HCT116 (cell line): Measurements from ENCODE around the gene GSC. TPM values are rescaled to one million over a fixed set of nuclear protein-coding genes. Genes with fewer than 3 reads are reported as not detected.

Experiments
- ATAC-seq: fragments of 200-7000 bp; cut with Tn5 transposase; 2 replicates; pipeline ENCODE4 v1.9.1; 2020; ENCODE audit warnings: mild to moderate bottlenecking, moderate library complexity
- BruUV-seq: library from RNA; stranded (reverse); fragments of 400-500 nt; replicated peaks from 2 replicates; lab custom pipeline; 2021; lab: Mats Ljungman, UMichigan
- CTCF ChIA-PET: fragments of 300-600 bp; sonication (Branson Sonifier 250); formaldehyde crosslinking; loops from one replicate; lab custom pipeline; 2021; ENCODE audit warnings: antibody characterized with exemption; lab: Charles Lee
- POLR2A ChIA-PET: fragments of 300-600, 350-600 bp; sonication (Branson Sonifier 250); formaldehyde crosslinking; loops from one replicate; lab custom pipeline; 2021; ENCODE audit warnings: antibody characterized with exemption; lab: Charles Lee
- RAD21 ChIA-PET, 2 experiments: fragments of 300-600 bp; sonication (Branson Sonifier 250); formaldehyde crosslinking; loops; one replicate each; lab custom pipeline; 2023; ENCODE audit warnings: low total read pairs in 2 of 2; ENCODE audit not compliant: uncharacterized antibody in 2 of 2, unreplicated experiment in 2 of 2, low non-redundant PET in 1 of 2; lab: Charles Lee
- DNase-seq: peaks from one replicate; pipeline ENCODE4 v3.0.0-alpha.2; 2010; ENCODE audit warnings: low read depth, low spot score
- H2AFZ ChIP-seq: fragments of 200-600 bp; shearing (Covaris generic), sonication (generic); 2 replicates; pipeline ENCODE4 v1.6.1; 2017; ENCODE audit warnings: low read depth, mixed run types, mixed read lengths, antibody characterized with exemption, low read length; ENCODE audit not compliant: poor library complexity, severe bottlenecking
- H3K27ac ChIP-seq: 2 replicates; pipeline ENCODE4 v1.5.1; 2012; ENCODE audit warnings: low read depth, low read length
- H3K27me3 ChIP-seq: fragments of 200-600 bp; sonication (generic); 2 replicates; pipeline ENCODE4 v1.6.1; 2016; ENCODE audit warnings: mixed run types, low read length, mixed read lengths; ENCODE audit not compliant: insufficient read depth
- H3K36me3 ChIP-seq, 2 experiments: fragments of 200-500 bp in 1 of 2; fragments of 200-600 bp in 1 of 2; sonication (Bioruptor generic) in 1 of 2; sonication (generic) in 1 of 2; 2 replicates each; pipeline versions ENCODE4 v1.5.1 to v1.6.1; 2014 to 2016; ENCODE audit warnings: low read length in 2 of 2, inconsistent platforms in 1 of 2, mixed read lengths in 1 of 2, mixed run types in 1 of 2; ENCODE audit not compliant: insufficient read depth in 2 of 2, control insufficient read depth in 1 of 2
- H3K4me1 ChIP-seq, 2 experiments: fragments of 200-600 bp in 1 of 2; sonication (generic) in 1 of 2; 2 replicates each; pipeline versions ENCODE4 v1.5.1 to v1.6.1; 2012 to 2017; ENCODE audit warnings: low read length in 2 of 2, inconsistent platforms in 1 of 2, mild to moderate bottlenecking in 1 of 2, mixed read lengths in 1 of 2, mixed run types in 1 of 2, moderate library complexity in 1 of 2; ENCODE audit not compliant: insufficient read depth in 2 of 2, control insufficient read depth in 1 of 2
- H3K4me2 ChIP-seq: fragments of 200-600 bp; sonication (generic); 2 replicates; pipeline ENCODE4 v1.6.1; 2017; ENCODE audit warnings: mixed run types, low read length, mixed read lengths
- H3K4me3 ChIP-seq, 2 experiments: fragments of 200-600 bp in 1 of 2; sonication (generic) in 1 of 2; replicated peaks in 1 of 2; 2 replicates each; pipeline ENCODE4 v1.5.1; 2011 to 2016; ENCODE audit warnings: low read length in 2 of 2, control low read depth in 1 of 2, low read depth in 1 of 2, mild to moderate bottlenecking in 1 of 2, mixed read lengths in 1 of 2, mixed run types in 1 of 2
- H3K79me2 ChIP-seq: fragments of 200-600 bp; sonication (generic); 2 replicates; pipeline ENCODE4 v1.6.1; 2017; ENCODE audit warnings: mild to moderate bottlenecking, mixed run types, low read length, moderate library complexity, mixed read lengths; ENCODE audit not compliant: insufficient read depth
- H3K9ac ChIP-seq: fragments of 200-600 bp; sonication (generic); 2 replicates; pipeline ENCODE4 v1.6.1; 2016; ENCODE audit warnings: low read length, mixed read lengths
- H3K9me2 ChIP-seq: fragments of 200-600 bp; sonication (generic), shearing (Covaris generic); 2 replicates; pipeline ENCODE4 v1.6.1; 2017; ENCODE audit warnings: mixed run types, mild to moderate bottlenecking, moderate library complexity; ENCODE audit not compliant: insufficient read depth
- H3K9me3 ChIP-seq, 2 experiments: fragments of 200-500 bp in 1 of 2; fragments of 200-600 bp in 1 of 2; sonication (Bioruptor generic) in 1 of 2; sonication (generic) in 1 of 2; 2 replicates each; pipeline ENCODE4 v1.6.1; 2014 to 2017; ENCODE audit warnings: low read length in 2 of 2, mixed read lengths in 2 of 2, inconsistent platforms in 1 of 2, low read depth in 1 of 2, mild to moderate bottlenecking in 1 of 2, mixed run types in 1 of 2, moderate library complexity in 1 of 2; ENCODE audit not compliant: control insufficient read depth in 1 of 2, insufficient read depth in 1 of 2
- H4K20me1 ChIP-seq: fragments of 200-600 bp; sonication (generic), shearing (Covaris generic); 2 replicates; pipeline ENCODE4 v1.6.1; 2017; ENCODE audit warnings: mixed run types, mild to moderate bottlenecking, moderate library complexity; ENCODE audit not compliant: insufficient read depth
- ATF3 ChIP-seq: IDR thresholded peaks from 2 replicates; pipeline ENCODE4 v1.6.1; 2012
- CBX3 ChIP-seq: IDR thresholded peaks from 2 replicates; pipeline ENCODE4 v1.6.1; 2012; ENCODE audit warnings: low read depth
- EGR1 ChIP-seq: IDR thresholded peaks from 2 replicates; pipeline ENCODE4 v1.6.1; 2012; ENCODE audit warnings: low read depth
- ELF1 ChIP-seq: IDR thresholded peaks from 2 replicates; pipeline ENCODE4 v1.6.1; 2012; ENCODE audit warnings: low read depth, borderline replicate concordance
- EZH2phosphoT487 ChIP-seq: fragments of 200-600 bp; IDR thresholded peaks from 2 replicates; pipeline ENCODE4 v1.6.1; 2018; ENCODE audit warnings: antibody characterized with exemption, borderline replicate concordance
- FOSL1 ChIP-seq: IDR thresholded peaks from 2 replicates; pipeline ENCODE4 v1.6.1; 2012; ENCODE audit warnings: low read depth
- JUND ChIP-seq: IDR thresholded peaks from 2 replicates; pipeline ENCODE4 v1.6.1; 2012
- POLR2A ChIP-seq: IDR thresholded peaks from 2 replicates; pipeline ENCODE4 v1.7.0; 2011; ENCODE audit warnings: borderline replicate concordance; ENCODE audit not compliant: insufficient read depth, insufficient read length; ENCODE audit errors: extremely low read depth
- POLR2AphosphoS5 ChIP-seq: IDR thresholded peaks from 2 replicates; pipeline ENCODE4 v1.6.1; 2011; ENCODE audit warnings: mild to moderate bottlenecking, low read depth, low read length, moderate library complexity
- RAD21 ChIP-seq: IDR thresholded peaks from 2 replicates; pipeline ENCODE4 v1.6.1; 2012; ENCODE audit warnings: low read depth, mild to moderate bottlenecking
- SIN3A ChIP-seq: IDR thresholded peaks from 2 replicates; pipeline ENCODE4 v1.6.1; 2012; ENCODE audit warnings: low read depth
- SP1 ChIP-seq: IDR thresholded peaks from 2 replicates; pipeline ENCODE4 v1.6.1; 2012; ENCODE audit warnings: low read depth
- SRF ChIP-seq: IDR thresholded peaks from 2 replicates; pipeline ENCODE4 v1.6.1; 2012; ENCODE audit warnings: low read depth
- TCF7L2 ChIP-seq: IDR thresholded peaks from 2 replicates; pipeline ENCODE4 v1.7.0; 2011; ENCODE audit warnings: borderline replicate concordance, inconsistent platforms; ENCODE audit not compliant: insufficient read depth, insufficient read length; ENCODE audit errors: extremely low read depth
- YY1 ChIP-seq: IDR thresholded peaks from 2 replicates; pipeline ENCODE4 v1.6.1; 2011; ENCODE audit warnings: low read length, low read depth, moderate library complexity, mild to moderate bottlenecking; ENCODE audit not compliant: insufficient replicate concordance; ENCODE audit errors: extremely low read depth
- ZFX ChIP-seq: fragments of 450-650 bp; IDR thresholded peaks from 2 replicates; pipeline ENCODE4 v1.6.1; 2017
- intact Hi-C: fragments of 100-400 bp; cut with micrococcal nuclease; formaldehyde crosslinking; loops from 2 replicates; pipeline ENCODE4 v1.10.0; 2022
- total RNA-seq: library from RNA; stranded (reverse); gene quantifications from one replicate; pipeline ENCODE4 v1.2.1, GENCODE V29; 2021; ENCODE audit not compliant: unreplicated experiment
- TF ChIP-seq, protein P1 (sequence below): IDR thresholded peaks from 2 replicates; pipeline ENCODE4 v1.6.1; 2012; ENCODE audit warnings: low read depth
- TF ChIP-seq, protein P2 (sequence below): IDR thresholded peaks from 2 replicates; pipeline ENCODE4 v1.6.1; 2012
- TF ChIP-seq, protein P3 (sequence below), 3 experiments: fragments of 200-600 bp in 1 of 3; sonication (generic) in 1 of 3; IDR thresholded peaks in 2 of 3; conservative IDR thresholded peaks in 1 of 3; 2 replicates each; pipeline ENCODE4 v1.5.1; 2012 to 2017; ENCODE audit warnings: low read depth in 2 of 3, low read length in 2 of 3, antibody characterized with exemption in 1 of 3, borderline replicate concordance in 1 of 3, control low read depth in 1 of 3, mild to moderate bottlenecking in 1 of 3, mixed read lengths in 1 of 3, mixed run types in 1 of 3, moderate library complexity in 1 of 3; ENCODE audit not compliant: insufficient read depth in 1 of 3

Gene GSC
- total RNA-seq, 1 experiment from 2014 or later = not detected

DNA sequence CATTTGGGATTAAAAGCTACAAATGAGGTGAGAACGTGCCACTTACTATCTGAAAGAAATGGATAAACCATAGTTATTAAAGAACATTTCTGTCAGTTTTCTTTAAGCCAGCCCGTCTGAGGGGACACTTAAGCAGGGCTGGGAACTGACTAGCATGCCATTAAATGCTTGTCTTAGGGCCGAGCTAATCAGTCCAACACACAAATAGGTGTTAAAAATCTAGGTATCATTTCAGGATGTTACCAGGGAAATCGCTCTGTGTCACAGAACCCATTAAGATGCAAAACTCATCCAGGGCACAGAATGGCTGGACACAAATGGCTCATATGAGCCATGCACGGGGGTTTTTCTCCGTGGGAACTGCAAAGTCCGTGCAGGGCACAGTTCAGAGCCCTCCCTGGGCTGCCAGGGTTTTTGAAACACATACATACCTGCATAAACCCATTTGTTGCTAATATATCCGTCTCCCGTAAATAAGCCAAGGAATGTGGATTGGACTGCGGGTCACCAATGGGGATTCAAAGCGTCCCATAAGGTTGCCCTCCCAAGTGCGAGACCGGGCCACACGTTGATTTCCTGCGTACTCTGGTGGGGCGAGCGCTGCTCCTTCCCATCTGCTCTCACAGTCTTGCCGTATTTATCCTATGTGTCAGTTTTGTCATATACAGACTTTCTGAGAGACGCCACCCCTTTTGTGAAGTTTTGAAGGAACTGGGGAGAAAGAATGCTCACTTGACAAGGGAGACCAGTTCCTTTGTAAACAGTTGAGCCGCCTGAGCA is 5.4 kb upstream of the GSC start (continued):
- TF ChIP-seq TCF7L2 (no peak), SRF (no peak), POLR2AphosphoS5 (no peak)

- Histone ChIP-seq H3K4me3 (no peak overlapping the region), H4K20me1 (no peaks in the 10 kb centered on the region), H3K9ac (no peak overlapping the region), H3K4me1 (no peaks in the 10 kb centered on the region), H3K27me3 (peaks cover 7% of the 10 kb centered on the region; the same call in 1 of the 2 replicates), H3K9me2 (no peaks in the 10 kb centered on the region), H3K79me2 (no peaks in the 10 kb centered on the region), H3K36me3 (no peaks in the 10 kb centered on the region), H3K27ac (no peak overlapping the region), H2AFZ (no peak overlapping the region), H3K4me2 (no peak overlapping the region), H3K9me3 (no peaks in the 10 kb centered on the region)
- intact Hi-C loops = no loop called here
- ChIA-PET CTCF (no interaction called here), RAD21 (interaction anchor here (0.6 to 1.7 kb wide), 2 partner anchors 11 to 21 kb away, joined by 3 read pairs; no protein-coding TSS in a partner anchor), POLR2A (no interaction called here)
- DNase-seq (no peak), ATAC-seq (no peak)
- no TSS peak for BruUV-seq
- TF ChIP-seq EGR1 (no peak), ZFX (no peak), EZH2phosphoT487 (no peak), POLR2AphosphoS5 (no peak), TCF7L2 (no peak), SIN3A (no peak), FOSL1 (no peak), YY1 (no peak), ATF3 (no peak), SP1 (no peak), SRF (no peak), RAD21 (no peak), POLR2A (no peak), ELF1 (no peak), CBX3 (no peak), JUND (no peak)
- TF ChIP-seq, protein P1, sequence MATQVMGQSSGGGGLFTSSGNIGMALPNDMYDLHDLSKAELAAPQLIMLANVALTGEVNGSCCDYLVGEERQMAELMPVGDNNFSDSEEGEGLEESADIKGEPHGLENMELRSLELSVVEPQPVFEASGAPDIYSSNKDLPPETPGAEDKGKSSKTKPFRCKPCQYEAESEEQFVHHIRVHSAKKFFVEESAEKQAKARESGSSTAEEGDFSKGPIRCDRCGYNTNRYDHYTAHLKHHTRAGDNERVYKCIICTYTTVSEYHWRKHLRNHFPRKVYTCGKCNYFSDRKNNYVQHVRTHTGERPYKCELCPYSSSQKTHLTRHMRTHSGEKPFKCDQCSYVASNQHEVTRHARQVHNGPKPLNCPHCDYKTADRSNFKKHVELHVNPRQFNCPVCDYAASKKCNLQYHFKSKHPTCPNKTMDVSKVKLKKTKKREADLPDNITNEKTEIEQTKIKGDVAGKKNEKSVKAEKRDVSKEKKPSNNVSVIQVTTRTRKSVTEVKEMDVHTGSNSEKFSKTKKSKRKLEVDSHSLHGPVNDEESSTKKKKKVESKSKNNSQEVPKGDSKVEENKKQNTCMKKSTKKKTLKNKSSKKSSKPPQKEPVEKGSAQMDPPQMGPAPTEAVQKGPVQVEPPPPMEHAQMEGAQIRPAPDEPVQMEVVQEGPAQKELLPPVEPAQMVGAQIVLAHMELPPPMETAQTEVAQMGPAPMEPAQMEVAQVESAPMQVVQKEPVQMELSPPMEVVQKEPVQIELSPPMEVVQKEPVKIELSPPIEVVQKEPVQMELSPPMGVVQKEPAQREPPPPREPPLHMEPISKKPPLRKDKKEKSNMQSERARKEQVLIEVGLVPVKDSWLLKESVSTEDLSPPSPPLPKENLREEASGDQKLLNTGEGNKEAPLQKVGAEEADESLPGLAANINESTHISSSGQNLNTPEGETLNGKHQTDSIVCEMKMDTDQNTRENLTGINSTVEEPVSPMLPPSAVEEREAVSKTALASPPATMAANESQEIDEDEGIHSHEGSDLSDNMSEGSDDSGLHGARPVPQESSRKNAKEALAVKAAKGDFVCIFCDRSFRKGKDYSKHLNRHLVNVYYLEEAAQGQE = no peak
- TF ChIP-seq, protein P2, sequence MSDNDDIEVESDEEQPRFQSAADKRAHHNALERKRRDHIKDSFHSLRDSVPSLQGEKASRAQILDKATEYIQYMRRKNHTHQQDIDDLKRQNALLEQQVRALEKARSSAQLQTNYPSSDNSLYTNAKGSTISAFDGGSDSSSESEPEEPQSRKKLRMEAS = no peak
- TF ChIP-seq, protein P3, sequence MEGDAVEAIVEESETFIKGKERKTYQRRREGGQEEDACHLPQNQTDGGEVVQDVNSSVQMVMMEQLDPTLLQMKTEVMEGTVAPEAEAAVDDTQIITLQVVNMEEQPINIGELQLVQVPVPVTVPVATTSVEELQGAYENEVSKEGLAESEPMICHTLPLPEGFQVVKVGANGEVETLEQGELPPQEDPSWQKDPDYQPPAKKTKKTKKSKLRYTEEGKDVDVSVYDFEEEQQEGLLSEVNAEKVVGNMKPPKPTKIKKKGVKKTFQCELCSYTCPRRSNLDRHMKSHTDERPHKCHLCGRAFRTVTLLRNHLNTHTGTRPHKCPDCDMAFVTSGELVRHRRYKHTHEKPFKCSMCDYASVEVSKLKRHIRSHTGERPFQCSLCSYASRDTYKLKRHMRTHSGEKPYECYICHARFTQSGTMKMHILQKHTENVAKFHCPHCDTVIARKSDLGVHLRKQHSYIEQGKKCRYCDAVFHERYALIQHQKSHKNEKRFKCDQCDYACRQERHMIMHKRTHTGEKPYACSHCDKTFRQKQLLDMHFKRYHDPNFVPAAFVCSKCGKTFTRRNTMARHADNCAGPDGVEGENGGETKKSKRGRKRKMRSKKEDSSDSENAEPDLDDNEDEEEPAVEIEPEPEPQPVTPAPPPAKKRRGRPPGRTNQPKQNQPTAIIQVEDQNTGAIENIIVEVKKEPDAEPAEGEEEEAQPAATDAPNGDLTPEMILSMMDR (IDR thresholded peaks at IDR 0.05 in 2 of 3, conservative IDR thresholded peaks at IDR 0.05 in 1 of 3; ENCODE audit: borderline replicate concordance in 1 of 3, insufficient read depth in 1 of 3, low read depth in 2 of 3, low read length in 2 of 3) = no peak
These were observed 4.6 kb upstream of the GSC start for GRCh38 chr14:94774344-94775090.
